GM04503 (cell line): ENCODE measurements around the gene KREMEN1.

Experiments used
- DNase-seq: peaks from one replicate; pipeline ENCODE4 v3.0.0-alpha.2; 2012; ENCODE audit warnings: low read depth

The KREMEN1 gene

DNA sequence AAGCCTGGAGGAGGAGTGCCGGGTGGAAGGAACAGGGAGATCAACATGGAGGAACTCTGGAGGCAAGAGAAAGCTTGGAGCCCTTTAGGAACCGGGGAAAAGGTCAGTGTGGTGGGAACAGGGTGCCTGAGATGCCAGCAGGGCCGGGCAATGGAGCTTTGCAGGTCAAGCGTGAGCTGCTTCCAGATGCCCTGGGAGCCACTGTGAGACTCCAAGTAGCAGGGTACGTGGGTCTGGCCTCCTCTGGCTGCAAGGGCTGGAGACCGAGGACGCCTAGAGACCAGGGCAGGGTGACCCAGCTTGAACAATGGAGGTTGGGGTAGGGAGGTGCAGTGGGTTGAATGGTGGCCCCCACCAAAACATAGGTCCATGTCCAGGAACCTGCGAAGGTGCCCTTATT is 117.2 kb downstream of the KREMEN1 start:
- no peak for DNase-seq

DNA sequence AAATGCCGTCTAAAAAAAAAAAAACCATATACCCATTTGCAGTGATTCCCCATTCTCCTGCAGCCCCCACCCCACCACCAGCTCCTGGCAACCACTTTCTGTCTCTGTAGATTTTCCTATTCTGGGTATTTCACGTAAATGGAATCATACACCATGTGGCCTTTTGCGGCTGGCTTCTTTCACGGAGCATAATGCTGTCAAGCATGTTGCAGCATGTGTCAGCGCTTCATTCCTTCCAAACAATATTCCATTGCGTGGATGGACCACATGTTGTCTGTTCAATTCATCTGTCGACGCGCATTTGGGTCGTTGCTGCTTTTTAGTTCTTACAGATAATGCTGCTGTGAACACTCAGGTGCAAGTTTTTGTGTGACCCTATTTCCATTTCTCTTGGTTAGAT is 118.1 kb downstream of the KREMEN1 start:
- DNase-seq, result no peak

DNA sequence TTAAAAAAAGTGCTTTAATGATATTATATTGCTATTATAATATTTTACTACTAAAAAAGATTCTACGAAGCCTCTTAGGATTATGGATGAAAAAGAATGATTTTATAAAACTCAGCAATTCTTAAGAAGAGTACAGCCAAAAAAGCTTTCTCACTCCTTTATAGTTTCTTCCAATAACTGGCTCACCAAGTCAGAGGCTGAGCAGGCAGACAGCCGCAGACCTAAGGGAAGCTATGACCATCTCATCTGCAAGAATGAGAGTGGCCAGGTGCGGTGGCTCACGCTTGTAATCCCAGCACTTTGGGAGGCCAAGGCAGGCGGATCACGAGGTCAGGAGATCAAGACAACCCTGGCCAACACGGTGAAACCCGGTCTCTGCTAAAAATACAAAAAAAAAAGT is 120.2 kb downstream of the KREMEN1 start:
- no peak for DNase-seq

DNA sequence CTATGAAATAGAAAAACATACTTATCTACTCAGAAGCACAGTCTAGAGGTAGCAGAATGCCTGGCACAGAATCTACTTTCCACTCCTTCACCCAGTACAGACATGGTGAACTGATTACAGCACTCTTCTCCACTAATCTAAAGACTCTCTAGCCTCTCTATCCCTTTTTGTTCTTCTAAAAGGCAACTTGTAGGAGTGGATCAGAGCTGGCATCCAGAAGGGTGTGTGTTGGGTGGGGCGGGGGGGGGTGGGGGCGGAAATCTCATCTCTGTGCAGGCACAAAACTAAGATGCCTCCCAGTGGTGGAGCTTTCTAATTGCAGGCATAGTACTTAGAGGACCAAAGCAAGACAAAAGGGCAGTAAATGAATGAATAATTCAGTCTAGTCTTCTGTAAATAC is 121.3 kb downstream of the KREMEN1 start:
- DNase-seq, result no peak

DNA sequence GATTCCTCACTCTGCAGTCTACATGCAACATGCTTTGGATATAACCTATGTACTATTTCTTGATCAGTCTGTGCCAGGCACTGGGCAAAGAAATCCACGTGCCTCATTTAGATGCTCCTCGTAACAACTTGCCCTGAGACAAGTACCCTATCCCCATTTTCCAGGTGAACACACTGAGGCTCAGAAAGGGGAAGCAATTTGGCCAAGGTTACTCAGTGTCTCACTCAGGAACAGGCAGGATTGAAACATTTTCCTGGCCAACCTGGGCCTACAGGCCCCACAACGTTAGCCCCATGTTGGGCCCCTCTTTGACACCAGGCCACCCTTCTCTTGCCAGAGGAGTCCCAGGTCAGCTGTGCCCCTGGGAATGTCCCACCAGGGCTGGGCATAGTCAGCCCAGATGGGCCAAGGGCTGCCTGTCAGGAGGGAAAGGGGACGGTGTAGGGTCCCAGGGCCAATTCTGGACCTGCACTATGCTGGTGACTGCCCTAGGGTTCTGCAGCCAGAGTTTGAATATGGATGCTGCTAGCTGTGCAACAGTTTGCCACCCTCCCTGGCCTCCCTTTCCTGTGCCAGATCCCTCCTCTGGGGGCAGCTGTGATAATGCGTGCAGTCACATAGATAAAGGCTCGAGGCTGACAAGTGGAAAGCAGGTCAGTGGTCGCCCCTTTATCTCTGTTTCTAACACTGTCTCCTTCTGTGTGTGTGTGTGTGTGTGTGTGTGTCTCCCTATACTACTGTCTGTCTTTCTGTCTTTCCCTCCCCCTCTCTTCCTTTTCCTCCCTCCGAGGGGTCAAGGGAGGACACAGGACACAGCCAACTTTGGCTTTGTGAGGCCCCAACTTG is 122.5 kb downstream of the KREMEN1 start:
- DNase-seq, result no peak

DNA sequence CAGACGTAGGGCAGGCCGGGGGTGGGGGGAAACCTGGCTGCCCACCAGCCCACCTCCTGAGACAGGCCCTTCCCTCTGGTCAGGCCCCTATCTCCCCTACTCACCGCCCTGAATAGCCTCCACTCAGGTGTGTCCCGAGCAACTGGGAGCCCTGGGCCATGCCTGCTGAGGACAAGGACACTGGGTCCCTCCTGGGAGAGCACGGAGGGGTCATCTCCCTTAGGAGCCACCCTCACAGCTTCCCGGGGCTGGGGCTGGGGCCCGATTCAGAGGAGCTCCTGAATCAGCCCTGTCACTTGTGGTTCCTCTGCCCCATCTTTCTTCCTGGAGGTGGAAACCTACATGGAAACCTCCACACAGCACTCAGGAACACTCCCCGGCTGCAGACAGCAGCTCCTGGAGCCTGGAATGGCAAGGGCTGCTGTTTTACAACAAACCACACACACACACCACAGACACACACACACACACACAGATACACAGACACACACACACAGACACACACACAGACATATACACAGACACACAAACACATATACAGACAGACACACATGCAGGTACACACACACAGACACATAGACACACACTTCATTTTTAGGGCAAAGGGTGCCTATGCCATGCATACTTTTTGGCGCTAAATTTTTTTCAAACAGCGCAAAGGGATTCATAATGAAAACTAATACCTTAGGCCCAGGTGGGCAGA is 123.3 kb downstream of the KREMEN1 start:
- no peak for DNase-seq

DNA sequence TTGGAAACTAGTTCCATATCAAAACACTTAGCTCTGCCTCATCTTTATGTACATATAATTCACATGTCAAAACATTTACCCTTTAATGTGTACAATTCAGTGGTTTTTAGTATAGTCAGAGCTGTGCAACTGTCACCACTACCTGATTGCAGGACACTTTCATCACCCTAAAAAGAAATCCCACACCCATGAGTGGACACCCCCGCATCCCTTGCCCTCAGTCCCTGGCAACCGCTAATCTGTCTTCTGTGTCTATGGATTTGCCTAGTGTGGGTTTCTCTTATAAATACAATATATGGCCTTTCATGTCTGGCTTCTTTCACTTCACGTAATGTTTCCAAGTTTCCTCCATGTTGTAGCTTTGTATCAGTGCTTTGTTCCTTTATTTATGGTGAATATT is 124.3 kb downstream of the KREMEN1 start:
- no peak for DNase-seq

DNA sequence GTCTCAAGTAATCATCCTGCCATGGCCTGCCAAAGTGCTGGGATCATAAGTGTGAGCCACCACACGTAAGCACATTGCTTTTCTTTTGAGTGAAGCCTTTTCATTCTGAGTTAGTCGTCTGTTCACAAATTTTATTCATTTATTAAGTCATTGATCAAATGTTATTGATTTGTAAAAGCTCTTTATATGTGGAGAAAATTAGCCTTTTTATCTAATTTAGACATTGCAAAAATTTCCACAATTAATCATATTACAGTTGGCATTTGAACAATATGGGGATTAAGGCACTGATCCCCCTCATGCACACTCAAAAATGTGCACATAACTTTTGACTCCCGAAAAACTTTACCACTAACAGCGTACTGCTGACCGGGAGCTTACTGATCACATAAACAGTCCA is 125.4 kb downstream of the KREMEN1 start:
- DNase-seq, result no peak

DNA sequence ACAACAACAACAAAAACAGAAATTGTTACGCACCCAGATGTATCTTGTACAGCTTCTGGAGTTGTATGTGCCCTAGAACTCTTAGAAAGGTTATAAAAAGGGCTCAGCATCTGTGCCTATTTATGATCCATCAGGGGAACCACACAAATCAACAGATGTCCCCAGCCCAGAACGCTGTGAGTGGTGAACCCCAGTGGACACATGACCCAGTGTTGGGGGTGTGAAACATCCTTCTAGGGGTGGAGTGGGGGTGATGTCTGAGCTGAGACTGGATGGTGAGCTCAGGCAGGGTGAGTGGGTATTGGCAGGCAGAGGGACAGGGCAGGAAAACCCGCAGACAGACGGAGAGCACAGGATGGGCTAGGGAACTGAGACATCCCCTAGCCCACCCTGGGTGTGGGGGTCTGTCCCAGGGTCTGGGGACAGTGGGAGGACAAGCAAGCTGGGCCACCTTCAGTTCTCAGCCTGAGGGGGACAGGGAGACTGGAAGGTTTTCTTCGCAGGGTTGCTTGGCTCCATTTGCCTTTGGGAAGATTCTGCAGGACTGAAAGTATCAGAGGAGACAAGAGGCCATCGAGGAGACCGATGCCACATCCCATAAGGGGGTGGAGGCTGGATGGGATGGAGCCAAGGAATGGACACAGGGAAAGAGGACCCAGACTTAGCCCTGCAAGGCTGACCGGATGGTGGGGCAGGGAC is 127.0 kb downstream of the KREMEN1 start:
- DNase-seq, result no peak

DNA sequence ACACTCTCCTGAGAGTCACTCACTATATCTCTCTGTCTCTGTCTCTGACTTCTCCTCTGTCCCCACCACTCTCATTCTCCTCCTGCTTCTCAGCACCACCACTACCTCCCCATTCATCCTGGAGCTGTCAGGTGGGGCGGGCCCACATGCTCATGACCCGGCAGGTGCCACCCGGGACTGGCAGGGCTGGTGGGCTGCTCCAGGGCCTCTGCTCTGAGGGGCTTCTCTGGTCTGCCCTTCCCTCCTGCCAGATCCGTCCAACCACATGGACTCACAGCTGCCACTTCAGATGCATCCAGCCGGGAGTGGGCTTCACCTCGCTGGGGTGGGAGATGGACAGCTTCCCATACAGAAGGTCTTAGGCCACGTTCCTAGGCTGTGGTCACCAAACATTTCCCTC is 128.1 kb downstream of the KREMEN1 start:
- DNase-seq, result no peak

DNA sequence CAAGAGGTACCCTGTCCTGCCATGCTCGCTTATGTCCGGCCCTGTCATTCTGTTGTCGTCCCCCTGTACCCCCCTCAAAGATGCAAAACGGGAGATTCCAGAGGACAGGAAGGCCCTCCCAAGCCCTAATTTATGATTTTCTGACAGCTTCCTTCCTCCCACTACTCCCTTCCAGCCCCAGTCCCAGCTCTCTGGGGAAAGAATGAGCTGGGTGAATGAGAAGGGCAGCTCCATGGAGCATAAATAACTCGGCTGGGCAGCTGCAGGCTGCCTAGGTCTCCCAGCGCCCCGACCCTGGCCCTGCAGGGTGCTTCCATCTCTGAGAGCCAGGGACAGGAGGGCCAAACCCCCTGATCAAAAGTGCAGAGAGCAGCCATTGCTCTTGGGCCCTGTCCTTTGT is 128.9 kb downstream of the KREMEN1 start:
- DNase-seq, result no peak

DNA sequence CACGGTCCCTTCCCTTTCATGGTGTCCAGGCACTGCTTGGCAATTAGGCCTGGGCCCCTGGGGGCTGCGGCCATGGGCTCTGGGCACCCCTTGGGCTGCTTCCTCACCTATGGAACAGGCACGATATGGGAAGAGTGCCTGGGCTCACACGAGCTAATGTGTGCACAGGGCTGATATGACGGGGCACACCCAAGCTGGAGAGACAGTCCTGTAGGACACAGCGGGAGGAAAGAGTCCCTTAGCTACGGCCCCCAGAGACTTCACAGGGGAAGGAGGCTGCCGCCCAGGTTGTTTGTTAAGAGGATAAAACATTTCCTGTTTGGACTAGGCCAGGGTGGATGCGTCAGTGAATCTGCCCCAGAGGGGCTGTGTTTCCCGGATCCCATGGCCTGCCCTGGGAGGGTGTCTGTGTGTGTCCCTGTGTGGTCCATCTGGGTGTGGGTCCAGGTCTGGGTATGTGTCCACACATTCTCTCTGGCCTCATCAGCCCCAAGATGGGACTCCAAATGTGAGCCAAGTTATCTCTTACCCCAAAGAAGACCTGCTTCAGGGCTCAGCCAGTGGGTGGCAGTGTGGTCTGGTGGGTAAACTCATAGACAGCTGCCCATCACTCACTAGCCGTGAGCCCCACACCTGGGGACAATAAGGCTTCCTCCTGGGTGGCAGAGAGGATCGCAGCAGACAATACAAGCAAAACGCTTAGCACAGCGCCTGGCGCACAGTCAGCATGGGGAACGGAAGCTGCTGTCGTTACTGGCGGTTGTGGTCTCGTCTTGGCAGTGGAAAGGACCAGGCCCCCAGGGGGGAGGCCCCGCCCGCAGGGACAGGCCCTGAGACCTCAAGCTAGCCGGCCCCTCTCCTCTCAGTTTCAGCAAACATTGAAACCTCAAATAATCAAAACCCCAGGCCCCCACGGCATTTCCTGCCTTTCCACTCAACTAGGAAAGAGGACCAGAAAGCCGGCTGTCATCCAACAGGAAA is 129.7 kb downstream of the KREMEN1 start:
- no peak for DNase-seq

DNA sequence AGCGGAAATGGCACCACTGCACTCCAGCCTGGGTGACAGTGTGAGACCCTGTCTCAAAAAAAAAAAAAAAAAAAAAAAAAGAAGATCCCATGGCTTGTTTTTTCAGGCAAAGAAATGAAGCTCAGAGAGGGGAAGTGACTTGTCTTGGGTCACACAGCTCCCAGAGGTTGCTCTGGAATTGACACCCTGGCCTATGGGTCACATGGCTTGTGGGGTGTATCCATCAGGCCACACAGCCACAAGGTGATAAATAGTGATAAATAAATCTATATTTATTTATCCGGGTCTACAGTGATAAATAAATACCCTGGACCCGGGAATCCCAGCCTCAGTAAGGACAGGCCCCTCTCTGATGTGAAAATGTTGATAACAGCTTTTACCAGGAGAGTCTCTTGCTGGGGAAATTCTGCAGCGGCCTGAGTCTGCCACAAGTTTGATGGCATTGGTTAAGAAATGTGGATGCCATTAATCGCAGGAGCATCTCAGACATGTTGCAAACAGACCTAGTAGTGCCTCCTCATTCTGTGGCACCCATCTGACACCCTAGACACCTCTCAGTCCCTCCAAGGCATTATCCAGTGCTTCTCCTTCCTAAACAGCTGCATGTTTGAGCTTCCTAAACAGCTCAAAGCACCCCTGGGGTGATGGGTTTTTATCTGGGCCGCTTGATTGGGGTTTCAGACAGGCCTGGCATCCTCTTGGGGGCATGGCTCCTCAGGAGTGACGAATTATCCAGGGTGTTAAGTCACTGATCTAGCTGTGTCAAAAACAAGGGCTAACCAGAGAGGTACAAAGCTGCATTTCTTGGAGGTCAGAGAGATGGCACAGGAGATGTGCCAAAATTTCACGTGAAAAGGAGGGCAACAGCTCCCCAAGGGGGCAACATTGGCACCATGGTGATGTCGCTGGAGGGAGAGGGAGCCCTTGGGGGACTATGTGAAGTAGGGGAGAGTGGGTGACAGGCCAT is 130.9 kb downstream of the KREMEN1 start:
- no peak for DNase-seq

DNA sequence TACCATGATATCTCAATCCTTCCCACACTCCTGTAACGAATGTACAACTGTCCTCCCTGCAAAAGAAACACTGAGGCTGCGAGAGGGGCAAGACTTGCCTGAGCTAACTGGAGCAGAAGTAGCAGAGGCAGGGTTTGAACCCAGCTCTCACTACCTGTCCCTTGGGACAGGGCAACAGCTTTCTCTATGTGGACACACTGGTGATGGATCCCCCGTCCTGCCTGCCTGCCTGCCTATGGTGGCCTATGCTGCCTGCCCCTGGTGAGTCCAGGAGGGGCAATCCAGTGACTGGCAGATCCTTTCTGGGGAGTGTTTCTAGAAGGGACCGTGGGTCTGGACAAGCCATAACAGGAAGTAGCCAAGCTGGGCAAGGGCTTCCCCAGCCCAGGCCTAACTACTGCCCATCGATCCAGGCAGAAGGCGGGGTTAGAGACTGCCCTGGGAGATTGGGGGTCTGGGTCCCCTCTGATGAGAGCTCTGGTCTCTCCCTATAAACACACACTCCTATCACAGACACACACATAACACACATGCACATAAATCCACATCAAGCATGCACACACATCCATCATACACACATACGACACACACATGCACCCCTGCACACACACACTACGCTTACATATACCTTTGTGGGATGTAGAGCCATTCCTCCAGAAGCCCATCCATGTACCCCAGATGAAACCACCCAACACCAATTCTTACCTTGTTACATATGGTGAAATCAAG is 131.8 kb downstream of the KREMEN1 start:
- DNase-seq, result no peak

DNA sequence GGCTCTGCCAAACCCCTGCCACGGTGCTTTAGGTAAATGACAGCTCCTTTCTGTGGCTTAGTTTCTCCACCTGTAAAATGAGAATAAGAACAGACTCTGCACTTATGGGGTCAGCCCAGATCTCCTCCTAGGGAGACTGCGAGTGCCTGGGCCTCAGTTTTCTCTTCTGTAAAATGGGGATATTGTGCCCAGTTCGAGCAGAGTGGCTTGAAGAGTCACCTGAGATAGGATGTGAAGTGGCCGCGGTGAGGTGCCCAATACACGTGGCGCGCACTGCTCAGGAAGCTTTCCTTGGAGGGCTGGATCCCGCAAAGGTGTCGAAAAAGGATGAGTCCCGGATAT is 132.4 kb downstream of the KREMEN1 start:
- no peak for DNase-seq

DNA sequence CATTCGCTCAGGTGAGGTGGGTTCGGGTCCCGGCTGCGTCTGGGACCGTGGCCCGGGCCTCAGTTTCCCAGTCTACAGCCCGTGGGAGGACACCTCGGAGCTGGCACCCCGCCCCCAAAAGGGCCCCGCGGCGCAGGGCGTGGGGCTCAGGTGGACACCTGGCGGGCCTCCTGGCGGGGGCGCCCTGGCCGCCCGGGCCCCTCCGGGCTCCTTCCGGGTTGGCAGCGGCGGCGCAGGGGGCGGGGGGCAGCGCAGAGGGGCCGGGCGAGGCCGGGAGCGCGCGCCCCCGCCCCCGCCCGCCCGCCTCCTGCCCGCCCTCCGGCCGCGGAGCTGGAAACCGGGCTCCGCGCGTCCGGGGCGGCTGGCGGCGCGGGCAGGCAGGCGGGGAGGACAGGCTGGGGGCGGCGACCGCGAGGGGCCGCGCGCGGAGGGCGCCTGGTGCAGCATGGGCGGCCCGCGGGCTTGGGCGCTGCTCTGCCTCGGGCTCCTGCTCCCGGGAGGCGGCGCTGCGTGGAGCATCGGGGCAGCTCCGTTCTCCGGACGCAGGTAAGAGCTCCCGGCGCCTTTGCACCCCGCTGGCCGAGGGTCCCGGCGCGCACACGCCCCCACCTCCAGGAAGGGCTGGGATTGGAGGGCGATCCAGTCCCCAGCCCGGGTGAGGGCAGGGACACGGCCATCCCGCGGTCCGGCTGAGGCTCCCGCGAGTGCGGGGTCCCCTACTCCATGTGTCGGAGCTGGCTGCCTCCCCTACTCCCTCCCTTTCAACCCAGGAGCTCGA is 132.9 kb downstream of the KREMEN1 start, which contains the start of gene EMID1:
Gene EMID1 (plus strand): TSS at position 303 of the 778 bp plus-strand sequence. CDS start 143 bp downstream, at position 446.
- no peak for DNase-seq

DNA sequence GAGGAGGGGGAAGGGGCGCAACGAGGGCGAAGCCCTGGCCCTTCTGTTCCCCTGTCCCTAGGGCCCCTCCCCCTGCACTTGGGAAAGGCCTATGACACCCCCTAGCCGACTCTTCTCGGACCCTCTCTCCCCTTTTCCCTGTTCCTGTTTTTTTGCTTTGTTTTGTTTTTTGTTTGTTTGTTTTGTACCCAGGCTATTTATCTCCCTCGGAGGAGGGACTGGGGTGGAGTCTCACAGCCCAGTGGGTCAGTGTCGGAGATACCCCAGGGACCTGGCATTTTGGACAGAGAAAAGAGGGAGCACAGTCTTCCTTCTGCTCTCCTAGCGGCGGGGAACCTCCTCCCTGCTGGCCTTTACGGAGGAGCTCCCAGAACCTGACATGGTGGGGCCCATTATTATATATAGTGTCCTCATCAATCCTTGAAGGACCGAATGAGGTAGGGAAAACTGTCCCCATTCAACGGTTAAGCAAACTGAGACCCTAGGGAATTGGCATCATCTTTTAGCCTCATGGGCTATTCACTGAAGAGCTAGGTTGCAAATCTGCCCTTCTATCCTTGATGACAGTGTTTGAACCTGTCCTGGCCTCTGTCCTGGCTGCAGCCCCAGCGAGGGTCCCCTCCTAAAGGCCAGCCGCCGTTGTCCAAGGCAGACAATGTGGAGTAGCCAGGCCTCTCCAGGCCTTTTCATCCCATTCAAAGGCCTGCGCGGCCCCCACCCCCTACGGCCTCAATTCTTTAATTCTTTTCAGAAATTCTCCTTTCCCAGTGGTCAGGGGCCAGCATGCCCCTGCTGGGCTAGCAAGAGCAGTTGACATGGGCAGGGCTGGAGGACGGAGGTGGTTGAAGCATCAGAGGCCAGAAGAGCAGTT is 133.8 kb downstream of the KREMEN1 start:
- DNase-seq, result no peak

DNA sequence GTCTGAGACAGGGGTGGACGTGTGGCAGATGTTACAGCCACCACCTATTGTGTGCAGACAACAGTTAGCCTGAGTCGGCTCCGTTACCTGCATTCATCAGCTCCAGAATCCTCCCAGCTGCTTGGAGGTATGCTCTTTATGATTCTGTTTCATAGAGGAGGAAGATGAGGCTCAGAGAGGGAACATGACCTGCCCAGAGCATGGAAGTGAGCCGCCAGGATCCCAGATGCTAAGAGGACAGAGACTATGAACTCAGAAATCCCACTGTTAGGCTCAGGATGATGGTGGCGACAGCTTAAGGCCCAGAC is 134.4 kb downstream of the KREMEN1 start:
- DNase-seq, result no peak
